Stimulated activated CD8-positive, alpha-beta memory T cell treated with anti-CD3 and anti-CD28 coated beads, Interleukin-15, amount 100 ng/mL, for 24 hours (primary cell): ENCODE results near the gene KRT7.

Source experiments
- DNase-seq: peaks from one replicate; pipeline ENCODE4 v3.0.0-alpha.2; 2020; ENCODE audit warnings: low read depth

KRT7 gene

GRCh38 chr12:52232674-52233461 lies at the start of gene KRT7:
Gene KRT7, plus strand, starts transcription at chr12:52233243. Its CDS starts 54 bp downstream, at chr12:52233297.
- no peak for DNase-seq

GRCh38 chr12:52183544-52183910 lies 49.5 kb upstream of the KRT7 start:
- no peak for DNase-seq

GRCh38 chr12:52183971-52184370 lies 49.1 kb upstream of the KRT7 start:
- no peak for DNase-seq

GRCh38 chr12:52184813-52185212 lies 48.2 kb upstream of the KRT7 start:
- DNase-seq: no peak

DNA sequence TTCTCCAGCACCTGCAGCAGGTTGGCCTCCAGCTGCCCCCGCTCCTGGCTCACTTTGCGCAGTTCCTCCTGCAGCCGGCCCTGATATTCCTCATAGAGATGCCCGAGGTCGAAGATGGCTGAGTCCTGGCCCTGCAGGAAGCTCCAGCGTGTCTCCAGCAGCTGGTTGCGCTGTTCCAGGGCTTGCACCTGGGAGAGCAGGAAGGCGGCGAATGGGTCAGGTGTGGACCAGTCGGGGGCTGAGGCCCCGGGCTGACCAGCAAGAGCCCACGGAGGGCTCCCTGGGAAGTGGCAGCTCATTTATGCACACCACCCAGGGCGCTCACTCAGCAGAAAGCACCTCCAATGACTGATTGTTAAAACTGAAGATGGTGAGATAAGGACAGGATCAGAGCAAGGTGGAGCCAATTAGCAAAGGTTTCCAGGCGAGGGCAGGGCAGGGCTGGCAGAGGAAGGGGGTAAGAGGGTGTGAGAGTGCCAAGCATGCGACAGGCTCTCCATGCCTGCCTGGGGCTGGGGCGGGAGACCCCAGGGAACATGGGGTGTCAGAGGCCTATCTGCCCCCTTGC lies 47.6 kb upstream of the KRT7 start:
- DNase-seq: no peak

- no peak for DNase-seq
These were observed 46.8 kb upstream of the KRT7 start for GRCh38 chr12:52186118-52186840.

GRCh38 chr12:52187206-52187605 lies 45.8 kb upstream of the KRT7 start:
- no peak for DNase-seq

- DNase-seq: no peak
These were observed 45.4 kb upstream of the KRT7 start for GRCh38 chr12:52187640-52188039.

DNA sequence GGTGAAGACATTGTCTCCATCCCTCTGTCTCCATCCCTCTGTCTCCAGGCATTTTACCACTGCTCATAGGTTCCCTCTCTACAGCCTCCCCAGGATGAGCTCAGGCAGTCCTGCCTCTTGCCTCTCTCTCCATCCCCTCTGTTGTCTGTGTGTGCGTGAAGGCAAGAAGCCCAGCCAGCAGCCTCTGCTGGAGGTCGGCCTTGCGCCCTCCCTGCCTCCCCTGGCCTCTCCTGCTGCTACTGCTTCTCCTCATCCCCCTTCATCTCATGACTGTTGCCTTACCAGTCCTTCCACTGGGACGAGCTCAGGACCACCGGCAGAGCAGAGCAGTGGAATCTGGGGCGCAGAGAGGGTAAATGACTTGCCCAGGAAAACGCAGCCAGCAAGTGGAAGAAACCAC lies 44.4 kb upstream of the KRT7 start:
- no peak for DNase-seq

DNA sequence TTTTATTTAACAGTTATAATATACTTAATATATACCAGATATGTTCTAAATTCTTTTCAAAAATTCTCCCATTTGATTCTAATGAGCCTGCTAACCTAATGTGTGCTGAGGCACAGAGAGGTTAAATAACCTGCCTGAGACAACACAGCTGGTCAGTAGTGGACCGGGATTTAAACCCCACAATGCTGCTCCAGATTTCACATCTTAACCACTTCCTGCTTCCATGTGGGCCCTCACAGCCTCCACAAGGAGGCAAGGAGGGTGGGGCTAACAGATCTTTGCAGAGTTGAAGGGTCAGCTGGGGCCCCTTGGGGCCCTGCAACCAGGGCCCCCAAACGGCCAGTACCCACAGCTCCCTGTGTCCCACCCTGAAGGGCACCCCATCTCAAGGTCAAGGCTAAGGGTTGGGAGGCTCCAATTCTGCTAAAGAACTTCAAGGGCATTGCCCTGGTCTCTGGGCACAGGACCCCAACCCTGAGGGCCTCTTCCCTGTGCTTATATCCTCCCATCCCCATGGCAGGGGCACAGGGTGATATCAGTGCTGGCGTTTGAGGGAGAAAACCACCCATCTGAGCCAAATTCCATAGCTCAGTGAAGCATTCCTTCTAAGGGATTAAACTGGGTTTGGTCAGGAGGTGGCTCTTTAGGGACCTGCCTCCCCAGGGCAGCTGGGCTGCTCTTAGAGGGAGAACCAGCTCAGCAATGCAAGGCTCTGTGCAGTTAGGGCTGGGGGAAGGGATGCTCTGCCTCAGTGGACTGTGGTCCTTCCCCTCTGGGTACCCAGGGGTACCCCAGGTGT lies 43.5 kb upstream of the KRT7 start:
- DNase-seq: no peak

DNA sequence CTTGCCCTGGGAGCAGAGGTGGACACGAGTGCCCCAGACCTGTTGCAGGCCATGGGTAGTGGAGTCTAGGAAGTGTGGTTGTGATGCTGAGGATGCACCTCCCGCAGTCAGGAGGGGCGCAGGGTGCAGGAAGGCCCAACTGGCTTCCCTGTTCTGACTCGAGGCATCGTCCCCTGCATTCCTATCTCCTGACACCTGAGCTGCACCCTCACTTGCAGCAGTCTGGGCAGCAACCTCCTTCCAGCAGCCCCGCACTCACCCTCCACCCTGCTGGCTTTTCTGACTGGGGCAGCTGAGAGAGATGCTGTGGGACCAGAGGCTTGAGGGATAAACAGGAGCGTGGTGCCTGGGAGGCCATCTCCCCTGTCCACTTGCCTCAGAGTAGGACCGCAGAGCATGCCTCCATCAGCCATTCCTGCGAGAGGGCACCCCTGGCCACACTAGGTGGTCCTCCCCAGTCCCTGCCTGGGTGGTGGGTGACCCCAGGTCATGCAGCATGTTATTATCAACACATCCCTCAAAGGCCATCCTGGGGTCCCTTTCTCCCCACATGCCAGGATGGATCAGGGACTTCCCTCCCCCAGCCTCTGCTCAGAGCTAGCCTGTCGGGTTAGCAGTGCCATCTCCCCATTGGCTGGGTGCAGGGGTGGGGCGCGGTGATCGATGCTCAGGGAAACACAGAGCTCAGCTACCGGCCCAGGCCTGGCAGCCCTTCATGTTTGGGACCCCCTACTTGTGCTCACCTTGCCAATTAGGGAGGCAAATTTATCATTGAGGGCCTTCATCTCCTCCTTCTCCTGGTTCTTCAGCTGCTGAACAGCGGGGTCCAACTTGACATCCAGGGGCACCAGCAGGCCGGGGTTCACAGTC lies 41.9 kb upstream of the KRT7 start:
- DNase-seq: no peak

- DNase-seq: no peak
These were observed 40.9 kb upstream of the KRT7 start, which contains the start of gene KRT80 for GRCh38 chr12:52191841-52192791. Gene KRT80, minus strand, starts transcription at chr12:52192014. Its CDS starts 112 bp downstream, at chr12:52191902.

- no peak for DNase-seq
These were observed 39.5 kb upstream of the KRT7 start for GRCh38 chr12:52193532-52193931.

DNA sequence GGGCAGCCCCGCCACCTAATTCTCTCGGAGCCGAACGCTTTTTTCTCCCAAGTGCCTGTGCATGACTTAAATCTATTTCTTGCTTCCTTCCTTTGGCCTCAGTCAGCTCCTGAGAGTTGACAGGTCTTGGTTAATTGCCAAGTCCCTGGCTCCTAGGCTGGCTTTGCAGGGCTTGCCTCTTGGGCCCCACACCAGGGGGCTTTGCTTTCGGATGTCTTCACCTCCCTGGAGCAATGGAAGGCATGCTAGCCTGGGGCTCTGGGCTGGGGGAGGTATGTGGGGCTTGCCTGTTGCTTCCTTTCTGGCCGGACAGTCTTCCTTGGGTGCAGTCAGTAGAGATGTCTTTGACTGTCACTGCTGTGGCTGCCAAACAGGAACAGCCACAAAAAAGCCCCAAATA lies 39.1 kb upstream of the KRT7 start:
- no peak for DNase-seq

DNA sequence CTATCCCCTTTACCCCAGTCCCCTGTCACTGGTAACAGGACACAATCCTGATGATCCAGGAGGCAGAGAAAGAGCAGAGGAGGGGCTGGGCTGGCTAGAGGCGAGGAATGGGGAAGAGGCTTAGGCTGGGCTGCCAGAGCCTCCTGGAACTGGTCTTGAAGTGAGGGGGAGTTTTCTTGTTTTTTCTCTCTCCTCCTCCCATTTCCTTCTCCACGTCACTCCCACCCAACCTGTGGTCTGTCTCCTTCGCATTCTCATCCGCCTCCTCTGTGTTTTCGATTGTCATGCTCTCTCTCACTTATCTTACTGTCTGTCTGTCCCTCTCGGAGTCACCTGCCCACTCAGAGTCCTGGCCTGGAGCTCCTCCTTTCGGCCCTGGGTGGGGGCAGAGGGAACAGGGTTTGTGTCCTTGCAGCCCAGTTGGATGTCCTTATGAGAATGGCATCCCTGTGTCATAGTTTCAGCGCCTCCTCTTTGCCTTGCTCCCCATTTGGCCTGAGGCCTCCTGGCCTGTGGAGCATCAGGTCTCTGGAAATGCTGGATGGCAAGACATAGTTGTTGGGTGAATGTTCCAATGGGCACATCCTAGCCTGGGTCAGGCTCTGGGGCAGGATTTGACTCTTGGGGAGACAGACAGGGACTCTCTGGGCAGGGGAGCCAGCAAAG lies 37.8 kb upstream of the KRT7 start:
- DNase-seq: no peak

- DNase-seq: no peak
These were observed 35.4 kb upstream of the KRT7 start for GRCh38 chr12:52197371-52198231.

GRCh38 chr12:52198454-52199215 lies 34.4 kb upstream of the KRT7 start:
- DNase-seq: no peak
